ENCODE results near the gene SMOC1.

The SMOC1 gene

DNA sequence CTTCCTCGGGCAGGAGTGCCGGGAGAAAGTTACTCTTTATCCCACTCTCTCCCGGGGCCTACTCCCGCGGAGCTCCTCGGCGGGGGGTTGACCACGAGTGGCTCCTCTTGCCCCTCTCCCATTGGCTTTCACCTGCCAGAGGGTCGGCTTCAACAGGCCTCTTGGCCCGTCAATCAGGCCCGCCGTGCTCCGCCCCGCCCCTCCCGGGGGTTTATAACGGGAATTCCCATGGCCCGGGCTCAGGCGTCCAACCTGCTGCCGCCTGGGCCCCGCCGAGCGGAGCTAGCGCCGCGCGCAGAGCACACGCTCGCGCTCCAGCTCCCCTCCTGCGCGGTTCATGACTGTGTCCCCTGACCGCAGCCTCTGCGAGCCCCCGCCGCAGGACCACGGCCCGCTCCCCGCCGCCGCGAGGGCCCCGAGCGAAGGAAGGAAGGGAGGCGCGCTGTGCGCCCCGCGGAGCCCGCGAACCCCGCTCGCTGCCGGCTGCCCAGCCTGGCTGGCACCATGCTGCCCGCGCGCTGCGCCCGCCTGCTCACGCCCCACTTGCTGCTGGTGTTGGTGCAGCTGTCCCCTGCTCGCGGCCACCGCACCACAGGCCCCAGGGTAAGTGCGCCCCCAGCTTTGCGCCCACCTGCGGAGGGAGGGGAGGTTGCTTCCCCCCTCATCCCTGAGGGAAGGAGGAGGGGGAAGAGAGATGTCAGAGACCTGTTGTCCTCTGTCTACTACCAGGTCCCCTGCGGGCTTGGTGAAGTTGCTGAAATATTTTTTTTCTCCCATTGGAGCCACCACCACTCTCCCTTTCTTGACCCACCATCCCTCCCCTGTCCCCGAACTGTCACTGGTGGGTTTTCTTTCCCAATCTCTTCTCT, at the start of gene SMOC1:
TSS of gene SMOC1 (plus strand) at position 242 of the 869 bp plus-strand sequence. CDS start at position 505, 263 bp downstream.
- DNase-seq (ENCODE audit: low read depth in 3 of 3): peak in 1 of 3 experiments; percentile 5

DNA sequence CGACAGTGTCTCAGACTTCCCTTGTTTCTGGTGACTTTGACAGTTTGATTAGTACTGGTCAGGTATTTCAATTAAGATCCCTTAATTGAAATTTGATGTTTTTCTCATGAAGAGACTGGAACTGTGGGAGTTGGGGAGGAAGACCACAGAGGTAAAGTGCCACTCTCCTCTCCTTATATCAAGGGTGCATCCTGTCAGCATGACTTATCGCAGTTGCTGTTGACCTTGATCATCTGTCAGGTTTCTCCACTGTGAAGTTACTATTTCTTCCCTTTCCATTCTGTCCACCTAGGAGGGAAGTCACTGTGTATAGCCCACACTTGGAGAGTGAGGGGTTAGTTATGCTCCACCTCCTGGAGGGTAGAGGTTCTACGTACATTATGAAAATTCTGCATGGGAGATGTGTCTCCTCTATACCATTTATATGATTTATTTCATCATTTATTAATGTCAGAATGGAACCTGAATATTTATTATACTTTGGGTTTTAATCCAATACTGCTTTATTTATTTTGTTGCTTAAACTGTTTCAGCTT, 40.3 kb upstream of the SMOC1 start:
- DNase-seq (ENCODE audit: low read depth in 3 of 3): no peak

- no peak for DNase-seq (ENCODE audit: low read depth in 3 of 3)
Observed at GRCh38 chr14:69839661-69840060, 39.6 kb upstream of the SMOC1 start.

- no peak for DNase-seq (ENCODE audit: low read depth in 3 of 3)
Observed at GRCh38 chr14:69841656-69842055, 37.6 kb upstream of the SMOC1 start.

GRCh38 chr14:69842686-69843420, 36.4 kb upstream of the SMOC1 start:
- DNase-seq (ENCODE audit: low read depth in 3 of 3): no peak

DNA sequence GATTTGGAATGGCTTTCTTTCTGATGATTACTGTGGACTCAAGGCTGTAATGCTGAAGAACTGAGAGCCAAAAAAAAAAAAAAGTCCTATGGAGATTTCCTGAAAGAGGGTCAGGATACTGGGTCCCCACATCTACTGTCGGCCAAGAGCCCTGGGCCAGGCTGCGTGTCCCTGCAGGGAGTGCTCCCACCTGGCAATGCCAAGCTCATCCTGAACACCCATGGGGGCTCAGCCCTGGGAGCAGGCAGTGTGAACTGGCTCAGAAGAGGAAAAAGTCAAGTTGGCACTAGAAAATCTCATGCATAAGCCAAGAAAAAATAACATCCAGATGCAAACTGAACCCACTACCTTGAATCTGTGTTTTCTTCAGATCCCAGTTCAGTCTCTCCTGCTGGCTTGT, 35.0 kb upstream of the SMOC1 start:
- no peak for DNase-seq (ENCODE audit: low read depth in 3 of 3)

- no peak for DNase-seq (ENCODE audit: low read depth in 3 of 3)
Observed at GRCh38 chr14:69845050-69845581, 34.1 kb upstream of the SMOC1 start.

GRCh38 chr14:69845787-69846186, 33.4 kb upstream of the SMOC1 start:
- DNase-seq (ENCODE audit: low read depth in 3 of 3): no peak

DNA sequence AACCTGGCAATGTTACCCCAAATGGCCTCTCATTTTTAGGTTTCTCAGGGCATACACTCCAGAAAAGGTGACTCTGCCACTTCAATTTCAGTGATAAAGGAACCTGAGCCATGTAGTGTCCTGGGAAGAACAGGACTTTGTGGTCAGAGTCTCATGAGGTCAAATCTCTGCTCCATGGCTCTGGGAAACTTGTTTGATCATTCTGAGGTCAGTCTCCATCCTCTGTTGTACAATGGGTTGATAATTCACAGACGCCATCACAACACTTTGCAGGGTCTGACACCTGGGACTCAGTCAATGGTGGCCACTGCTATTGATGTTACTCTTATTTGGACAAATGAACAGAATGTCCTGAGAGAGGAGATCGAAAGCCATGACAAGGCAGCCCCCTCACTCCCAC, 31.1 kb upstream of the SMOC1 start:
- DNase-seq (ENCODE audit: low read depth in 3 of 3): no peak

- DNase-seq (ENCODE audit: low read depth in 3 of 3): no peak
Observed at GRCh38 chr14:69848903-69849391, 30.3 kb upstream of the SMOC1 start.

GRCh38 chr14:69850086-69850735, 29.0 kb upstream of the SMOC1 start:
- DNase-seq (ENCODE audit: low read depth in 3 of 3): no peak

DNA sequence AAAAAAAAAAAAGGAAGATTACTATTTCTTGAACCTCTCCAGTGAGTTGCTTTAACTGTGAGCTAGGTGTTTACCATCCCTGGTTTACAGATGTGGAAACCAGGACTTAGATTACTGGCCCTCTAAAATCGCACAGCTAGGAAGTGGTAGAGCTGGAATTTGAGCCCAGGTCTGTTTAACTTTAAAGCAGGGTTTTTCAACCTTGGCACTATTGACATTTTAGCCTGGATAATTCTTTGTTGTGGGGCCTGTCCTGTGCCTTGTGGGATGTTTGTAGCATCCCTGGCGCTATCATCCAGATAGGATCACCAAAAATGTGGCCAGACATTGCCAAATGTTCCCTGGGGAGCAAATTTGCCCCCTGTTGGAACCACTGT, 28.5 kb upstream of the SMOC1 start:
- DNase-seq (ENCODE audit: low read depth in 3 of 3): no peak

- DNase-seq (ENCODE audit: low read depth in 3 of 3): no peak
Observed at GRCh38 chr14:69852531-69853321, 26.5 kb upstream of the SMOC1 start.

- DNase-seq (ENCODE audit: low read depth in 3 of 3): no peak
Observed at GRCh38 chr14:69853774-69854173, 25.4 kb upstream of the SMOC1 start.

GRCh38 chr14:69854598-69854997, 24.6 kb upstream of the SMOC1 start:
- no peak for DNase-seq (ENCODE audit: low read depth in 3 of 3)

GRCh38 chr14:69855180-69855832, 23.9 kb upstream of the SMOC1 start:
- no peak for DNase-seq (ENCODE audit: low read depth in 3 of 3)

DNA sequence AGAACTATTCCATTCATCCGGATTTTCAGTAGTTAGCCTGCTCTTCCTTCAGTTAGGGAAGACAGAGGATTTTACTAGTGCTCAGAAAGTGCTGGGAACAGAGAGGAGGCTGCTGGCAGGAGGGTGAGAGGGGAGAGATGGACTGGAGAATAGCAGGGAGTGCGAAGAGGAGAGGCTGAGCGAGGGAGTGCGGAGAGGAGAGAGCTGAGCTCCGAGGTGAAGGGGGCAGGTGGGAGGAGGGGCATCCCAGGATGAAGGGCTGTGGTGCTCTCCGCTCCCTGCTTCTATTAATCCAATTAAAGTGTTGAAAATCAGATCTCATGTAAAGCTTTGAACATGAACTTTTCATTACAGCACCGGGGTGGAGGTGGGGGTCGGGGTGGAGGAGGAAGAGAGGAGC, 20.4 kb upstream of the SMOC1 start:
- no peak for DNase-seq (ENCODE audit: low read depth in 3 of 3)

- no peak for DNase-seq (ENCODE audit: low read depth in 3 of 3)
Observed at GRCh38 chr14:69859591-69859990, 19.6 kb upstream of the SMOC1 start.

DNA sequence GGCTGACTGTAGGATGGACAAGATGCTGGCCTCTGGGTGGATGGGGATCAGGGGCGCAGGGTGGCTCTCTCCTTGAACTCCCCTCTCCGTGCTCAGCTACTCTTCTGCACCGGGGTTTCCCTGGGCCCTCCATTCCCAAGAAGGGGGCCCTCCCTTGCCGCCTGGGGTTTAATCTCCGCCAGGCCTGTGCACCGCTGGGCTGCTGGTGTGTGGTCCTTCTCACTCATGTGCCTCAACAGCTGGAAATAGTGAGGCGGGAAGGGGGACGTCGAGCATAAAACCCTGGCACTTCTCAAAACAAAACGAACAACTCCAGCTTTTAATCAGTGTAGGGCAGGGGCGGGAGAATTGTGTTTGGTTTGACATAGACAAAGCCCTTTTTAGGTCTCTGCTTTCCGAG, 19.0 kb upstream of the SMOC1 start:
- no peak for DNase-seq (ENCODE audit: low read depth in 3 of 3)

- DNase-seq (ENCODE audit: low read depth in 3 of 3): no peak
Observed at GRCh38 chr14:69861025-69861569, 18.1 kb upstream of the SMOC1 start.
